DMS153 treated with DMSO at 0.1 percent for 48 hours (cell line): Measurements from ENCODE around the gene CACHD1.
"Not testable (repeated sequence)": the region's sequence is repeated elsewhere in the genome, so short reads cannot be mapped to it uniquely, and the experiment has no call there.

ENCODE experiments used
- DNase-seq: peaks from one replicate; lab custom pipeline; 2025; ENCODE audit not compliant: unreplicated experiment; lab: John Stamatoyannopoulos, UW

CACHD1 gene

GRCh38 chr1:64687725-64688327 is 217.9 kb downstream of the CACHD1 start:
- DNase-seq, result no peak

- no peak for DNase-seq
These were observed 221.7 kb downstream of the CACHD1 start for GRCh38 chr1:64691626-64692025.

- DNase-seq, result no peak
These were observed 223.0 kb downstream of the CACHD1 start for GRCh38 chr1:64692911-64693310.

GRCh38 chr1:64693406-64693805 is 223.5 kb downstream of the CACHD1 start:
- no peak for DNase-seq

GRCh38 chr1:64696879-64697278 is 226.9 kb downstream of the CACHD1 start:
- DNase-seq, result no peak

- no peak for DNase-seq
These were observed 229.4 kb downstream of the CACHD1 start for GRCh38 chr1:64699327-64699726.

GRCh38 chr1:64701071-64701470 is 231.1 kb downstream of the CACHD1 start:
- DNase-seq, result no peak

GRCh38 chr1:64701886-64702285 is 232.0 kb downstream of the CACHD1 start:
- DNase-seq, result no peak

- not testable (repeated sequence) for DNase-seq
These were observed 232.7 kb downstream of the CACHD1 start for GRCh38 chr1:64702670-64703069.

- DNase-seq, result no peak
These were observed 233.7 kb downstream of the CACHD1 start for GRCh38 chr1:64703600-64703999.

- no peak for DNase-seq
These were observed 235.7 kb downstream of the CACHD1 start for GRCh38 chr1:64705591-64705990.

- DNase-seq, result no peak
These were observed 241.3 kb downstream of the CACHD1 start for GRCh38 chr1:64711266-64711665.

GRCh38 chr1:64712049-64712448 is 242.1 kb downstream of the CACHD1 start:
- DNase-seq, result no peak

GRCh38 chr1:64715186-64715585 is 245.3 kb downstream of the CACHD1 start:
- DNase-seq, result no peak

- DNase-seq, result no peak
These were observed 251.2 kb downstream of the CACHD1 start for GRCh38 chr1:64721135-64721534.

- DNase-seq, result no peak
These were observed 251.7 kb downstream of the CACHD1 start for GRCh38 chr1:64721576-64722145.

- no peak for DNase-seq
These were observed 257.9 kb downstream of the CACHD1 start for GRCh38 chr1:64727861-64728260.

- DNase-seq, result no peak
These were observed 263.8 kb downstream of the CACHD1 start for GRCh38 chr1:64733581-64734286.

- no peak for DNase-seq
These were observed 264.3 kb downstream of the CACHD1 start for GRCh38 chr1:64734287-64734652.

GRCh38 chr1:64740687-64741086 is 270.8 kb downstream of the CACHD1 start:
- not testable (repeated sequence) for DNase-seq
